NCI-H146 treated with DMSO at 0.1 percent for 48 hours (cell line): ENCODE results near the gene CRABP2.

ENCODE experiments used
- DNase-seq: peaks from one replicate; lab custom pipeline; 2025; ENCODE audit not compliant: unreplicated experiment; lab: John Stamatoyannopoulos, UW

The CRABP2 gene

GRCh38 chr1:156656806-156657740 is 48.3 kb downstream of the CRABP2 start:
- DNase-seq: peak; percentile 19

- no peak for DNase-seq
These were observed 49.4 kb downstream of the CRABP2 start for GRCh38 chr1:156655904-156656516.

- no peak for DNase-seq
These were observed 50.1 kb downstream of the CRABP2 start for GRCh38 chr1:156655151-156655903.

- DNase-seq: no peak
These were observed 50.7 kb downstream of the CRABP2 start for GRCh38 chr1:156654700-156655099.

- DNase-seq: no peak
These were observed 52.4 kb downstream of the CRABP2 start for GRCh38 chr1:156652992-156653355.

- no peak for DNase-seq
These were observed 53.0 kb downstream of the CRABP2 start for GRCh38 chr1:156652131-156652991.
